NCI-H460 (cell line): ENCODE data around the gene PRKCQ. TPM values are rescaled to one million over a fixed set of nuclear protein-coding genes. Genes with fewer than 3 reads are reported as not detected.
"Not testable (repeated sequence)": the region's sequence is repeated elsewhere in the genome, so short reads cannot be mapped to it uniquely, and the experiment has no call there.

Source experiments
- DNase-seq: peaks from one replicate; pipeline ENCODE4 v3.0.0-alpha.2; 2016; ENCODE audit warnings: low read depth; ENCODE audit errors: extremely low read depth
- total RNA-seq: library from RNA; depleted of rRNA; stranded (reverse); fragments of >200 nt; shearing (Covaris generic); gene quantifications from 2 replicates; pipeline ENCODE4 v1.2.3, GENCODE V29; 2014

The PRKCQ gene
- total RNA-seq, 1 experiment from 2014 or later = 0.22 TPM

DNA sequence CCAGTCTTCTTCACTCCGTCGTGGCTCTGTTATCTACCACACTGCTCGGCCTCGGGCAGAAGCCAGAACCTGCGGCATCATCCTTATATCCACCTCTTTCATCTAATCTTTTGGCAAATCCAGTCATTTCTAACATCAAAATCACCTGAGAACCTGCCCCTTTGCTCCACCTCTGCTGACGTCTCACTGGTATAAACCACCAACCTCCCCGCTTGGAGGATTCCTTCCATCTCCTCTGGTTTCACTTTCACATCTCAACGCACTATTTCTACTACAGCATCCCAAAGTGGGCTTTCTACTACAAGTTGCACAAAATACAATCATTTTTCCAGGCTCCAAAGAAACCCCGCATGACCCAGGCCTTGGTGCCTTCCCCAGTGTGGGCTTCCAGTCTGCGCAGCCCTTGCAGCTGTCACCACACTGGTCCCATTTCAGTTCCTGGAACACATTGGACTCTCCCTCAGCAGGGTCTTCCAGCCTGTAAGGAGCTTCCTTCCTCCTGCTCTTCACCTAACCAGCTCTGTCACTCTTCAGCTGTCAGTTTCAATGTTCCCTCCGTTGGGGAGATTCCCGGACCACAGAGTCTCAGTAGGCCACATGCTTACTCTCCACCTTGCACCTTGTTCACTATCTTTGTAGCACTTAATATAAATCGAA, 85.0 kb downstream of the PRKCQ start:
- DNase-seq = no peak

DNA sequence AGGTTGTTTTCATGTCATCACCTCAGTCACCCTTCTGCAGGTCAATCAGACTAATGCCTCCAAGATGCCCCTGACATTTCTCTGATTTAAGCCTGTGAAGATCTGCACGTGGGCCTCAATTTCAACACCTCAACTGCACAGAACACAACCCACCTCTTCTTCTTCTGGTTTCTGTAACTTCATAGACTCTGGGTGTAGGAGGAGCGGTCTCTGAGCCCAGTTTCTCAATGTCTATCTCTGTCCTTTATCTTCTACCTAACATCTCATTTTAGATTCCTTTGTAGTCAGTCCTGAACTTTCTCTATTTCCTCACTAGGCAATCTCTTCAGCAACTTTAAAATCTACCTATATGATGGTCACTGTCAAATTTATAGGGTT, 85.6 kb downstream of the PRKCQ start:
- DNase-seq = no peak

- no peak for DNase-seq
These were observed 86.3 kb downstream of the PRKCQ start for GRCh38 chr10:6493521-6494441.

- no peak for DNase-seq
These were observed 87.2 kb downstream of the PRKCQ start for GRCh38 chr10:6492896-6493295.

DNA sequence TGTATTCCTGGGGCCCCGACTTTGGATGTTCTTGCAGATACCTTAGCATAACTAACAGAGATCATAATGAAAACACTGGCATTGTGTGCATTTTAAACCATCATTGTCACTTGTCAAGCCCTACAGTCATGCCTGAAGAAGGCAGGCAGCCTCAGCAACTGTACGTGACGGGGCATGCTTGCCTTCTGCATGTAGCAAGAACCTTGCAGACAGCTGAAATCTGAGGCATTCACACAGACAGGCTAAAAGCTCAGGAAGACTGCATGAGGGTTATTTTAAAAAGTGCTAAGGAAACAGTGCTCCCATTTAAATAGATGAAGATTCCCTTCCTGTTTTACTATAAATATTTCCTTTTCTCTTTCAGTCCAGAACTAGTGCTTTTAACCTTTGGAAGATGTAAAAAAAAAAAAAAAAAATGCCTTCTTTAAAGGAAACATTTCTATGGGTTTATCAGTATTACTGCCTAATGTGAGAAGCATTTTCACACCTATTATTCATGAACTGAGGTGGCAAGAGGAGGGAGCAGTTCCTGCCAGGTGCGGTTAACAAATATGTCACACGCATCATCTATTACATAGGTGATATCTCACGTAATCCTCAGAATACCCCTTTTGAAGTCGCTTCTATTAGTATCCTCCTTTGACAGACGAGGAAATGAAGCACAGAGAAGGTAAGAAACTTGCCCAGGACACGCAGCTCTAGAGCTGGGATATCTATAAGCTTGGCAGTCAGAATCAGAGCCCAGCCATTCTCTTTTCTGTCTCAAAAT, 88.1 kb downstream of the PRKCQ start:
- DNase-seq = no peak

GRCh38 chr10:6490614-6491013, 89.5 kb downstream of the PRKCQ start:
- no peak for DNase-seq

DNA sequence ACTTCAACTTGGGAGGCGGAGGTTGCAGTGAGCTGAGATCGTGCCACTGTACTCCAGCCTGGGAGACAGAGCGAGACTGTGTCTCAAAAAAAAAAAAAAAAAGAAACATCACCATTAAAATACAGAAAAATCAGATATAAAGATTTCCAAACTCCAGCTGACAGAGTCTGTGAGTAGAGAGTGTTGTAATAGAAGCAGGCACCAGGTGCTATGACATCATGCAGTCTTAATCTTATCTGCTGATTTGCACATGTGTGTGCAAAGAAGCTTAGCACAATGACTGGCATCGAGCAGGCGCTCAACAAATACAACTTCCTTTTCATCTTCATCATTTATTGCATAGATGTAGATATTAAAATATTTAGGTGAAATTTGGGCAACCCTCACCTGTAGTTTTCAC, 92.2 kb downstream of the PRKCQ start:
- DNase-seq = no peak

GRCh38 chr10:6486309-6486708, 93.8 kb downstream of the PRKCQ start:
- no peak for DNase-seq

- DNase-seq = no peak
These were observed 97.2 kb downstream of the PRKCQ start for GRCh38 chr10:6482737-6483357.

DNA sequence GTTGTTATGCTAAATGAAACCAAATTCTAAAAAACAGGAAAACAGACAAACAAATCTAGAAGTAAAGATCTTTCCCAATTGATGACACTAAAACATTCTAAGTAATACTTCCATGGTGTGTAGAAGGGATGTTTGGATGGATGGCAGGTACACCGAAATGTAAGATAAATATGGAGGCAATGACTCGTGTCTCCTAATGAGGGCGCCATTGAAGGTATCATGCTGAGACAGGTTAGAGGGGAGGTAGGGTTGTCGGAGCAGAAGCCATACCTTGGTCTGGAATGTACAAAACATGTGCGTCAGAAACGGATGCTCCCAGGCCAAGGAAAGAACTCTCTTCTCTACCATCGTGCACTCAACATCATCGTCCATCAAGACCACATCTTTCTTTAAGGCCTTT, 101.4 kb downstream of the PRKCQ start:
- no peak for DNase-seq

DNA sequence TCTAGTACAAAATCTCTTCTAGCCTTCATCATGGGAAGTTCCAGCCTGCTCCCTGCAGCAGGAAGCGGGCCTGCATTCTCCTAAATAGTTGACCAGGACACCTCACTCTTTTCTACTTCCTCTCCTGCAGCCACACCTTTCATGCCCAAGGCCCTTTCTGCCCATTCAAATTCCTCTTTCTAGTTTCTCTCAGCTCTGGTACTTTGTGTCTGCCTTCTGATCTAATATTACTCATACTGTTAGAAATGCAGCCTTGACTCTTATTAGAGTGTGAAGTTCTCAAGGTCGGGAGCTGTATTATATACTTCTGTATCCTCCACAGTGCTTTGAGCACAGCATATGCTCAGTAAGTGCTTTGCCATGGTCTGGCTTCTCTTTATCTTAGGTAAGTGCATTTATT, 103.1 kb downstream of the PRKCQ start:
- DNase-seq = no peak

GRCh38 chr10:6474871-6475270, 105.2 kb downstream of the PRKCQ start:
- no peak for DNase-seq

DNA sequence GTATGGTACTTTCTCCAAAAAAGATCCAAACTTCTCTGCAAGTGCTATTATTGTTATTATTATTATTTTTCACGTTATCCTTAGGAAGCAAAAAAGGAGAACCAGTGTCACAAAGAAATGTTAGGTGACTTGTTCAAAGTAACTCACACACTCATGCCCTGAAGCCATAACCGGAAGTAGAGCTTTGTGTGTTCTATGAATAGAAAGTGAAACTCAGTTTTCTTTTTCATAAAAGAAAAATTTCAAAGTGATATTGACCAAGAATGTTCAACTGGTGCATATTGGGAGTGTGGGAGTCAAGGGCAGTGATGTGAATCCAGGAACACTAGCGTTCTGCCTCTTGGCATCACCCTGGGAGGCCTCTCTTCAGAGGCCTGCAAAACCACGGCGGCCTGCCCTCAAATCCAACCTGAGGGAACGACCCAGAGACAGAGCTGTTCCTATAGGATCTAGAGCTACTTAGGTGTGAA, 106.1 kb downstream of the PRKCQ start:
- no peak for DNase-seq

DNA sequence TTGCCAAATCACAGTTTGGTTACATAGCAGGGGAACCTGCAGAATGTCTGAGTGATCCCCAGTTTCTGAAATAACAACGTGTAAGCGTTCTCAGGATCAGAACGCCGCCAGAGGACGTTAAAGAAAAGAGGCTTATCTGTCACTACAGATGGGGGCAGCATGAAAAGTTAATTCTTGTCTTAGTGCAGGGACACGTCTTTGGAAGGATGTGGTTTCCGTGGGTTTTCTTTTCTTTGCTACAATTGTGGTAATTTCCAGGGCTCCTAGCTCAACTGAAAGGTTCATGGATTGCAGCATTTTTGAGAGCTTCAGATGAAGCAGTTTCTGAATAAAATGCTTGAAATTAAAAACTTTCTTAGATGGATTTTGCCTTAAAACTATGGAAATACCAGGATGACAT, 106.6 kb downstream of the PRKCQ start:
- no peak for DNase-seq

DNA sequence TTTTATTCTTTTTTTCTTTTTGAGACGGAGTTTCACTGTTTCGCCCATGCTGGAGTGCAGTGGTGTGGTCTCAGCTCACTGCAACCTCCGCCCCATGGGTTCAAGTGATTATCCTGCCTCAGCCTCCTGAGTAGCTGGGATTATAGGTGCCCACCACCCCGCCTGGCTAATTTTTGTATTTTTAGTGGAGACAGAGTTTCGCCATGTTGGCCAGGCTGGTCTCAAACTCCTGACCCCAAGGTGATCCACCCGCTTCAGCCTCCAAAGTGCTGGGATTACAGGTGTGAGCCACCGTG, 107.4 kb downstream of the PRKCQ start:
- DNase-seq = not testable (repeated sequence)

- DNase-seq = no peak
These were observed 109.0 kb downstream of the PRKCQ start for GRCh38 chr10:6470894-6471618.

DNA sequence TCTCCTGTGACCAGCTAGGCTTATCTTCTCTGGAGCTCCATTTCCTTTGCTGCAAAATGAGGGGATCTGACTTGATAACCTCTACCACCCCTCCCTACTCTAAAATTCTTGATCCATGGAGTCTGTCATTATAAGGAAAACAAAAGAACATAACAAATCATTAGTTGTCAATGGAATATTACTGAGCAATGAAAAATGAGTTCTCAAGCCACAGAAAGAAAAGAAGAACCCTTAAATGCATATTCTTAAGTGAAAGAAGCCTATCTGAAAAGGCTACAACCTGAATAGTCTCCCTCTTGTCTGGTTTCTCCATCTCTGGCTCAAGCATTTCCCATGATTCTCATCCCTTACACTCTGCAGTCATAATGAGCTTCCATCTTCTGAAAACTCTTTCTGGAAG, 110.4 kb downstream of the PRKCQ start:
- DNase-seq = no peak

DNA sequence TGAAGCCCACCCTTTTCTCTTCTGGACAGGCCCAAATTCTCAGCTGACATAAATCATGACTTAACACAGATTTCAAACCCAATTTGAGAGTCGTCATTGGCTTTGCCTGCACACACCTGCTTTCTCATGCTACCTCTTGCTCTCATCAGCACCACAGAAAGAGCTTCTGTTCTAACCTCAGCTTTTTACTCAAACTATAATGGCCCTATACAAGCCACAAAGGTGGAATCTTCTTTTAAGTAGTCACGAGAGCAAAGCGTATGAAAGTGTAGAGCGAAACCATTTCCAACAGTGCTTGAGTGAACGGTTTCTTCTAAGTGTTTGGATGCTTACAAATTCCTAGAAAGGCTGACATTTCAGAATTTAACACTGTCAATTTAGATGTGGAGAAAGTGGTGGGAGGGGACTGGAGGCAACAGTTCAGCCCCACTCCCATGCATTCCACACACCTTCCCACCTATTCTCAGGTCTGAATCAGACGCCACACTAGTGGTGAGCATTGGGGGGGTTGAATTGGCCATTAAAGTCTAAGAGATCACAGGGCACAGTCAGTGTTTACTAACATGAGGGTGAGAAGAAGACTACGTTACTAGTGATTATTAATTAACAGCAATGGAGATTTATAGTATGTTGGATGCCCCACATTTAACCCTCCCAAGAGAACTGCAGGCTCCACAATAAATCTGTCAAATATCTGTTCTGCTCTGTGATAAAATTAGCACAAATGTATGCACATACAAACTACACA, 114.0 kb downstream of the PRKCQ start:
- DNase-seq = no peak

GRCh38 chr10:6465437-6465836, 114.6 kb downstream of the PRKCQ start:
- no peak for DNase-seq
